IMR-90 (cell line): ENCODE results near the gene EIF3I. TPM values are rescaled to one million over a fixed set of nuclear protein-coding genes. Genes with fewer than 3 reads are reported as not detected.
A peak's percentile ranks its signal among the peaks of the same experiment; 100 is the strongest.

Experiments
- ATAC-seq: fragments of 200-7000 bp; cut with Tn5 transposase; 2 replicates; pipeline ENCODE4 v1.9.1; 2020; ENCODE audit warnings: low read depth, mild to moderate bottlenecking, moderate library complexity
- BruUV-seq: library from RNA; stranded (reverse); fragments of 400-500 nt; replicated peaks from 2 replicates; lab custom pipeline; 2021; lab: Mats Ljungman, UMichigan
- CTCF ChIA-PET: fragments of 300-600 bp; formaldehyde crosslinking; extraction: SDS; loops from one replicate; lab custom pipeline; 2021; ENCODE audit warnings: antibody characterized with exemption; lab: Yijun Ruan, JAX
- POLR2A ChIA-PET: fragments of 300-600 bp; sonication (Branson Sonifier 250); formaldehyde crosslinking; loops from one replicate; lab custom pipeline; 2022; ENCODE audit warnings: antibody characterized with exemption; ENCODE audit not compliant: unreplicated experiment; lab: Charles Lee
- DNase-seq: peaks from one replicate; pipeline ENCODE4 v3.0.0; 2013
- H2AFZ ChIP-seq: replicated peaks from 2 replicates; pipeline ENCODE3; 2013; ENCODE audit warnings: low read length, mild to moderate bottlenecking; ENCODE audit not compliant: poor library complexity
- H2AK5ac ChIP-seq: 2 replicates; pipeline ENCODE4 v1.6.1; 2013; ENCODE audit warnings: low read depth, low read length, inconsistent platforms
- H2AK9ac ChIP-seq: replicated peaks from 2 replicates; pipeline ENCODE3; 2013; ENCODE audit warnings: mild to moderate bottlenecking, low read depth, low read length, moderate library complexity; ENCODE audit not compliant: poor library complexity
- H2BK120ac ChIP-seq: 2 replicates; pipeline ENCODE4 v1.6.1; 2013; ENCODE audit warnings: low read depth, low read length, inconsistent platforms
- H2BK15ac ChIP-seq: 3 replicates; pipeline ENCODE4 v1.6.1; 2013; ENCODE audit warnings: low read depth, low read length, inconsistent platforms
- H2BK20ac ChIP-seq: 2 replicates; pipeline ENCODE4 v1.6.1; 2013; ENCODE audit warnings: low read depth, mild to moderate bottlenecking, inconsistent platforms, low read length, moderate library complexity
- H2BK5ac ChIP-seq: 2 replicates; pipeline ENCODE4 v1.6.1; 2013; ENCODE audit warnings: mild to moderate bottlenecking, low read depth, low read length, inconsistent platforms; ENCODE audit not compliant: poor library complexity, severe bottlenecking
- H3K14ac ChIP-seq: replicated peaks from 2 replicates; pipeline ENCODE4 v1.6.1; 2013; ENCODE audit warnings: low read depth, low read length, inconsistent platforms
- H3K18ac ChIP-seq: 2 replicates; pipeline ENCODE4 v1.6.1; 2013; ENCODE audit warnings: low read depth, low read length, control low read depth
- H3K23ac ChIP-seq: 2 replicates; pipeline ENCODE4 v1.6.1; 2013; ENCODE audit warnings: low read depth, low read length, inconsistent platforms
- H3K27ac ChIP-seq: 2 replicates; pipeline ENCODE4 v1.5.1; 2013; ENCODE audit warnings: mild to moderate bottlenecking, control low read depth, low read length; ENCODE audit not compliant: insufficient read depth
- H3K27me3 ChIP-seq: 2 replicates; pipeline ENCODE4 v1.6.1; 2013; ENCODE audit warnings: low read length; ENCODE audit not compliant: control insufficient read depth, insufficient read depth
- H3K36me3 ChIP-seq: 2 replicates; pipeline ENCODE4 v1.6.1; 2013; ENCODE audit warnings: low read length, mixed read lengths; ENCODE audit not compliant: control insufficient read depth, insufficient read depth
- H3K4ac ChIP-seq: 2 replicates; pipeline ENCODE4 v1.6.1; 2013; ENCODE audit warnings: low read depth, low read length, inconsistent platforms
- H3K4me1 ChIP-seq: 2 replicates; pipeline ENCODE4 v1.6.1; 2013; ENCODE audit warnings: low read length, mixed read lengths; ENCODE audit not compliant: control insufficient read depth, insufficient read depth
- H3K4me2 ChIP-seq: 2 replicates; pipeline ENCODE4 v1.6.1; 2013; ENCODE audit warnings: low read depth, mild to moderate bottlenecking, control low read depth, low read length, moderate library complexity
- H3K4me3 ChIP-seq: 2 replicates; pipeline ENCODE4 v1.5.1; 2013; ENCODE audit warnings: low read depth, mild to moderate bottlenecking, control low read depth, low read length, moderate library complexity; ENCODE audit not compliant: insufficient read depth
- H3K56ac ChIP-seq: 2 replicates; pipeline ENCODE4 v1.6.1; 2013; ENCODE audit warnings: low read length, inconsistent platforms; ENCODE audit not compliant: insufficient read depth; ENCODE audit errors: extremely low read depth
- H3K79me1 ChIP-seq, 2 experiments: 2 replicates each; pipeline ENCODE4 v1.6.1; 2013; ENCODE audit warnings: low read length in 2 of 2, inconsistent platforms in 1 of 2, low read depth in 1 of 2
- H3K9ac ChIP-seq: 2 replicates; pipeline ENCODE4 v1.6.1; 2013; ENCODE audit warnings: low read depth, low read length, control low read depth
- H3K9me1 ChIP-seq: 2 replicates; pipeline ENCODE4 v1.6.1; 2013; ENCODE audit warnings: low read length, inconsistent platforms; ENCODE audit not compliant: insufficient read depth
- H3K9me3 ChIP-seq: 2 replicates; pipeline ENCODE4 v1.6.1; 2013; ENCODE audit warnings: low read length; ENCODE audit not compliant: control insufficient read depth, insufficient read depth
- H4K20me1 ChIP-seq: 2 replicates; pipeline ENCODE4 v1.6.1; 2013; ENCODE audit warnings: low read length, inconsistent platforms; ENCODE audit not compliant: insufficient read depth
- H4K5ac ChIP-seq: 2 replicates; pipeline ENCODE4 v1.6.1; 2013; ENCODE audit warnings: mild to moderate bottlenecking, low read depth, low read length, control low read depth
- H4K8ac ChIP-seq, 2 experiments: 2 replicates each; pipeline ENCODE4 v1.6.1; 2013; ENCODE audit warnings: low read depth in 2 of 2, low read length in 2 of 2, control low read depth in 1 of 2, inconsistent platforms in 1 of 2
- H4K91ac ChIP-seq: 2 replicates; pipeline ENCODE4 v1.6.1; 2013; ENCODE audit warnings: low read depth, low read length, inconsistent platforms; ENCODE audit not compliant: insufficient read depth
- BHLHE40 ChIP-seq: fragments of 150-350 bp; IDR thresholded peaks from 2 replicates; pipeline ENCODE4 v1.6.1; 2016; ENCODE audit warnings: mild to moderate bottlenecking, low read depth, low read length
- CEBPB ChIP-seq: IDR thresholded peaks from 2 replicates; pipeline ENCODE4 v1.6.1; 2012; ENCODE audit warnings: low read depth, low read length, improper control_type of control experiment
- CHD1 ChIP-seq: IDR thresholded peaks from 2 replicates; pipeline ENCODE4 v1.6.1; 2012; ENCODE audit warnings: low read depth, low read length, improper control_type of control experiment
- ELK1 ChIP-seq: fragments of 150-350 bp; IDR thresholded peaks from 2 replicates; pipeline ENCODE4 v1.6.1; 2016; ENCODE audit warnings: low read depth, mild to moderate bottlenecking, low read length, moderate library complexity, borderline replicate concordance
- FOS ChIP-seq: fragments of 150-350 bp; IDR thresholded peaks from 2 replicates; pipeline ENCODE4 v1.6.1; 2016; ENCODE audit warnings: low read depth, low read length
- MAZ ChIP-seq: IDR thresholded peaks from 2 replicates; pipeline ENCODE4 v1.6.1; 2012; ENCODE audit warnings: low read depth, mild to moderate bottlenecking, low read length, improper control_type of control experiment, moderate library complexity, borderline replicate concordance
- MXI1 ChIP-seq: IDR thresholded peaks from 2 replicates; pipeline ENCODE4 v1.6.1; 2012; ENCODE audit warnings: low read depth, mild to moderate bottlenecking, low read length, moderate library complexity, borderline replicate concordance
- NFE2L2 ChIP-seq: fragments of 150-350 bp; IDR thresholded peaks from 2 replicates; pipeline ENCODE4 v1.6.1; 2016; ENCODE audit warnings: low read depth, mild to moderate bottlenecking, low read length
- POLR2A ChIP-seq: IDR thresholded peaks from 2 replicates; pipeline ENCODE4 v1.6.1; 2012; ENCODE audit warnings: mild to moderate bottlenecking, low read depth, low read length
- RAD21 ChIP-seq: IDR thresholded peaks from 2 replicates; pipeline ENCODE4 v1.6.1; 2012; ENCODE audit warnings: low read length, improper control_type of control experiment
- RCOR1 ChIP-seq: IDR thresholded peaks from 2 replicates; pipeline ENCODE4 v1.6.1; 2012; ENCODE audit warnings: mild to moderate bottlenecking, low read length, improper control_type of control experiment; ENCODE audit not compliant: insufficient replicate concordance
- RFX5 ChIP-seq: IDR thresholded peaks from 2 replicates; pipeline ENCODE4 v1.8.0; 2012; ENCODE audit warnings: low read depth, mild to moderate bottlenecking, low read length, moderate library complexity
- SMC3 ChIP-seq: fragments of 150-350 bp; IDR thresholded peaks from 2 replicates; pipeline ENCODE4 v1.6.1; 2016; ENCODE audit warnings: low read depth, mild to moderate bottlenecking, antibody characterized with exemption, low read length, moderate library complexity
- WGBS, 2 experiments: methylation state at CpG; one replicate each; pipeline versions ENCODE4 v1.1.5 to v1.1.7; 2013; ENCODE audit warnings: missing lambda C conversion rate in 2 of 2; ENCODE audit not compliant: insufficient read length in 1 of 2; ENCODE audit errors: extremely low coverage in 2 of 2; 5-methylcytosine and 5-hydroxymethylcytosine counted together
- dilution Hi-C: fragments of 300-500 bp; cut with HindIII; formaldehyde crosslinking; loops from one replicate; pipeline ENCODE4 v1.14.3; 2018; ENCODE audit warnings: low sequenced_read_pairs; ENCODE audit not compliant: unreplicated experiment
- in situ Hi-C: fragments of 300-500 bp; cut with MboI; formaldehyde crosslinking; loops from 3 replicates; pipeline ENCODE4 v1.14.3; 2019; ENCODE audit warnings: low sequenced_read_pairs, inconsistent platforms, mixed read lengths
- intact Hi-C: fragments of 100-400 bp; cut with micrococcal nuclease; formaldehyde crosslinking; loops from 2 replicates; pipeline ENCODE4 v1.10.0; 2022
- polyA plus RNA-seq, 3 experiments: library from polyadenylated mRNA; depleted of rRNA; stranded (reverse); fragments of >200 nt; gene quantifications; 2 replicates each; pipeline ENCODE4 v1.2.3, GENCODE V29; 2012; ENCODE audit warnings: low replicate concordance in 1 of 3
- total RNA-seq: library from RNA; depleted of rRNA; stranded (reverse); fragments of >200 nt; gene quantifications from 2 replicates; pipeline ENCODE4 v1.2.3, GENCODE V29; 2012
- TF ChIP-seq, protein P1 (sequence below): conservative IDR thresholded peaks from 2 replicates; pipeline ENCODE4 v1.5.1; 2012; ENCODE audit warnings: mild to moderate bottlenecking, low read depth, low read length, improper control_type of control experiment

Gene EIF3I
- total and polyA plus RNA-seq, 2 of the 4 experiments (the other 2 are of a cell fraction): 469 to 716 TPM

DNA sequence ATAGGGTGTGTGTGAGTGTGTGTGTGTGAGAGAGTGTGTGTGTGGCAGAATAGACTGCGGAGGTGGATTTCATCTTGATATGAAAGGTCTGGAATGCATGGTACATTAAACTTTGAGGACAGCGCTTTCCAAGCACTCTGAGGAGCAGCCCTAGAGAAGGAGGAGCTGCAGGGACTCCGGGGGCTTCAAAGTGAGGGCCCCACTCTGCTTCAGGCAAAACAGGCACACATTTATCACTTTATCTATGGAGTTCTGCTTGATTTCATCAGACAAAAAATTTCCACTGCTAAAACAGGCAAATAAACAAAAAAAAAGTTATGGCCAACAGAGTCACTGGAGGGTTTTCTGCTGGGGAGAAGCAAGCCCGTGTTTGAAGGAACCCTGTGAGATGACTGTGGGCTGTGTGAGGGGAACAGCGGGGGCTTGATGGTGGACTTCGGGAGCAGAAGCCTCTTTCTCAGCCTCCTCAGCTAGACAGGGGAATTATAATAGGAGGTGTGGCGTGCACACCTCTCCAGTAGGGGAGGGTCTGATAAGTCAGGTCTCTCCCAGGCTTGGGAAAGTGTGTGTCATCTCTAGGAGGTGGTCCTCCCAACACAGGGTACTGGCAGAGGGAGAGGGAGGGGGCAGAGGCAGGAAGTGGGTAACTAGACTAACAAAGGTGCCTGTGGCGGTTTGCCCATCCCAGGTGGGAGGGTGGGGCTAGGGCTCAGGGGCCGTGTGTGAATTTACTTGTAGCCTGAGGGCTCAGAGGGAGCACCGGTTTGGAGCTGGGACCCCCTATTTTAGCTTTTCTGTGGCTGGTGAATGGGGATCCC lies 51.4 kb downstream of the EIF3I start:
- ChIA-PET CTCF (no interaction called here), POLR2A (no interaction called here)
- Histone ChIP-seq H3K18ac (no peak overlapping the region; the same call in 1 of the 2 replicates), H3K79me1 (no peaks in the 10 kb centered on the region), H3K56ac (no peak overlapping the region), H3K9me1 (0 out of 2 replicates have a peak, but pooled peaks cover 7% of the 10 kb centered on the region), H2AK9ac (peak overlapping the region; percentile 81), H3K36me3 (no peaks in the 10 kb centered on the region), H3K27ac (no peak overlapping the region), H2BK5ac (peak overlapping the region; percentile 46), H4K91ac (peak overlapping the region; percentile 61; the same call in 1 of the 2 replicates), H3K4me1 (peaks cover 9% of the 10 kb centered on the region; the same call in 1 of the 2 replicates), H2BK15ac (peak overlapping the region; percentile 84; the same call in 1 of the 3 replicates), H3K9ac (no peak overlapping the region), H4K8ac (peak overlapping the region; percentile 22 to 52; a peak in 2 of 4 replicates), H3K4ac (peak overlapping the region; percentile 62), H3K4me3 (no peak overlapping the region), H3K23ac (no peak overlapping the region), H2BK120ac (peak overlapping the region; percentile 51), H3K9me3 (no peaks in the 10 kb centered on the region), H4K5ac (no peak overlapping the region; the same call in 1 of the 2 replicates), H4K20me1 (no peaks in the 10 kb centered on the region), H2BK20ac (peak overlapping the region; percentile 28; the same call in 1 of the 2 replicates), H2AFZ (peak overlapping the region; percentile 73), H3K14ac (peak overlapping the region; percentile 33; the same call in 1 of the 2 replicates), H2AK5ac (peak overlapping the region; percentile 90; the same call in 1 of the 2 replicates), H3K27me3 (peaks cover 18% of the 10 kb centered on the region), H3K4me2 (no peak overlapping the region; the same call in 1 of the 2 replicates)
- intact Hi-C loops: loop anchor here (2.0 kb wide), 1 partner anchor 19 kb away; the partner anchor contains the start of gene HDAC1
- in situ Hi-C loops: no loop called here
- dilution Hi-C loops: no loop called here
- BruUV-seq: no TSS peak
- WGBS, 2 experiments: 40% methylated on average over 1 of the region's 10 CpGs; no CpG with 5 or more reads in 1 of the 2 experiments
- peak; percentile 82 for ATAC-seq
- DNase-seq: peak; percentile 9
- TF ChIP-seq BHLHE40 (no peak), NFE2L2 (no peak), CHD1 (no peak), ELK1 (no peak), FOS (no peak), CEBPB (no peak), SMC3 (no peak), RCOR1 (no peak), POLR2A (no peak), MXI1 (no peak), RAD21 (no peak), RFX5 (no peak), MAZ (no peak)
- TF ChIP-seq, protein P1, sequence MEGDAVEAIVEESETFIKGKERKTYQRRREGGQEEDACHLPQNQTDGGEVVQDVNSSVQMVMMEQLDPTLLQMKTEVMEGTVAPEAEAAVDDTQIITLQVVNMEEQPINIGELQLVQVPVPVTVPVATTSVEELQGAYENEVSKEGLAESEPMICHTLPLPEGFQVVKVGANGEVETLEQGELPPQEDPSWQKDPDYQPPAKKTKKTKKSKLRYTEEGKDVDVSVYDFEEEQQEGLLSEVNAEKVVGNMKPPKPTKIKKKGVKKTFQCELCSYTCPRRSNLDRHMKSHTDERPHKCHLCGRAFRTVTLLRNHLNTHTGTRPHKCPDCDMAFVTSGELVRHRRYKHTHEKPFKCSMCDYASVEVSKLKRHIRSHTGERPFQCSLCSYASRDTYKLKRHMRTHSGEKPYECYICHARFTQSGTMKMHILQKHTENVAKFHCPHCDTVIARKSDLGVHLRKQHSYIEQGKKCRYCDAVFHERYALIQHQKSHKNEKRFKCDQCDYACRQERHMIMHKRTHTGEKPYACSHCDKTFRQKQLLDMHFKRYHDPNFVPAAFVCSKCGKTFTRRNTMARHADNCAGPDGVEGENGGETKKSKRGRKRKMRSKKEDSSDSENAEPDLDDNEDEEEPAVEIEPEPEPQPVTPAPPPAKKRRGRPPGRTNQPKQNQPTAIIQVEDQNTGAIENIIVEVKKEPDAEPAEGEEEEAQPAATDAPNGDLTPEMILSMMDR: no peak
